Stimulated activated CD8-positive, alpha-beta memory T cell treated with anti-CD3 and anti-CD28 coated beads, Interleukin-7, amount 100 ng/mL, for 1 hour (primary cell): ENCODE data around the gene REG4.
"Not testable (repeated sequence)": the region's sequence is repeated elsewhere in the genome, so short reads cannot be mapped to it uniquely, and the experiment has no call there.

Experiments
- DNase-seq, 2 donors: peaks; one replicate each; pipeline ENCODE4 v3.0.0-alpha.2; 2020; ENCODE audit warnings: low read depth in 2 of 2

The REG4 gene

GRCh38 chr1:119806489-119806888 is 4.8 kb downstream of the REG4 start:
- DNase-seq = no peak

DNA sequence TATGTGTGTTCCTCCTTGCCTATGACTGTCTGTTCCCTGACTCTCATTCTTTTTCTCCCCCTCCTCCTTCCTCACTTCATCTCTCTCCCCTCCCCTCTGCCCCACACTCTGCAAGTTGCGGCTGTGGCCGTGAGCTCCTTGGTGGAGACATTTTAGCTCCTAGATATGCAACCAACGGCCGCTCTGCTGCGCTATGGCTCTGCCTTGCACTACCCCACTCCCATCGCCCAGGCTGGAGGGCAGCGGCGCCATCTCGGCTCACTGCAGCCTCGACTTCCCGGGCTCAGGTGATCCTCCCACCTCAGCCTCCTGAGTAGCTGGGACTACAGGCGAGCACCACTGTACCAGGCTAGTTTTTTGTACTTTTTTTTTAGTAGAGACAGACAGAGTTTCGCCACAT is 5.5 kb downstream of the REG4 start:
- DNase-seq = no peak

DNA sequence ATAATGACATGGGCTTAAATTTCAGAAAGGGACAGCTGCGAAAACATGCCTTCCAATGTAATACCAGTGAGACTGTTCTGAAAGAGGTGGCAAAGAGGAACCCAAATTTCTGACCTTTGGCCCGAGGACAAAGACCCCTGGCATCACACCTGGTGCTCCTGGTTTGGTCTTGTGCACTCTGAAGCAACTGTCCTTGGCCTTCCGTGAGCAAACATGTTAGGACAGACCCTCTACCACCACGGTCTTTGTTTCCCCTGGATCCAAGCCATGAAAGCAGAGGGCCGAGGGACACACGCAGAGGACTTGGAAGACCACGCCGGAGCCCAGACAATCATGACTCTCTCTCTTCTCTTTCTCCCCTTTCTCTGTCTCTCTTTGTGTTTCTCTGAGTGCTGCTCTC is 6.0 kb downstream of the REG4 start:
- no peak for DNase-seq

DNA sequence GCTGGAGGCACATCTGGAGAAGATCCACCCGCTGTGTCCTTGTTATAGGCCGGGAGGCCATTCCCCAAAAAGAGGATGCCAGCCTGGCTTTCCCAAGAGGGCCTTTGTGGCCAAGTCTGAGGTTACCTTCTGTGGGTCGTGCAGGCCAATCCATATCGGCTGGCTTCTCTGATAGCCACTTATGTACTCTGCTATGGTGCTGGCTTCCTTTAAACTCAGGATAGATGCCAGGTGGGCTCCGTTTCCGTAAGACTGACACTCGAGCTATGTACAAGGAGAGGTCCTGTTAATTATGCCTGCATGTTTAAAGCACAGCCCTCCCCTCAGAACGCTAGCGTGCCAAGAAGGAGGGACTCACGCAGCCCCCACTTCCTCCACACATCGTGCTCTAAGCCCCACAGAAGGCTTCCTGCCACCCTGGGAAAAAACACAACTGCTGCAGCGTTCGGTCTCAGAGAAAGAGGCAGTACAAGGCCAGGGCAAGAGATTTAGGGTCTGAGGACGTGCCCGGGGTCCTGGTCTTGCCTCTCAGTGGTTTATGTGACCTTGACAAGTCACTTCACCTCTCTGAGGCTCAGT is 11.6 kb downstream of the REG4 start:
- no peak for DNase-seq

GRCh38 chr1:119799003-119799402 is 12.3 kb downstream of the REG4 start:
- no peak for DNase-seq

- DNase-seq = no peak
Measured at GRCh38 chr1:119797606-119798005, 13.7 kb downstream of the REG4 start.

- DNase-seq = no peak
Measured at GRCh38 chr1:119797162-119797561, 14.1 kb downstream of the REG4 start.

GRCh38 chr1:119795261-119796200 is 15.7 kb downstream of the REG4 start:
- no peak for DNase-seq

DNA sequence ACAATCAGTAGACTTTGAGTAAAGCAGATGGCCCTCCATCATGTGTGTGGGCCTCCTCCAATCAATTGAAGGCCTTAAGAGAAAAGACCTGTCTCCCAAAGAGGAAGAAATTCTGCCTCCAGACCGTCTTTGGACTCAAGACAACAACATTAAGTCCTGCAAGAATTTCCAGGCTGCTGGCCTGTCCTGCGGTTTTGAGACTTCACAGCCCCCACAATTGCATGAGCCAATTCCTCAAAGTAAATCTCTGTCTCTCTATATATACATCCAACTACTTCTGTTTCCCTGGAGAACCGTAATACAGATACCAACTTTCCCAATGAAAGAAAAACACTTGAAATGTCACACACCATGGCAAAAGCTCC is 16.4 kb downstream of the REG4 start:
- DNase-seq = no peak

DNA sequence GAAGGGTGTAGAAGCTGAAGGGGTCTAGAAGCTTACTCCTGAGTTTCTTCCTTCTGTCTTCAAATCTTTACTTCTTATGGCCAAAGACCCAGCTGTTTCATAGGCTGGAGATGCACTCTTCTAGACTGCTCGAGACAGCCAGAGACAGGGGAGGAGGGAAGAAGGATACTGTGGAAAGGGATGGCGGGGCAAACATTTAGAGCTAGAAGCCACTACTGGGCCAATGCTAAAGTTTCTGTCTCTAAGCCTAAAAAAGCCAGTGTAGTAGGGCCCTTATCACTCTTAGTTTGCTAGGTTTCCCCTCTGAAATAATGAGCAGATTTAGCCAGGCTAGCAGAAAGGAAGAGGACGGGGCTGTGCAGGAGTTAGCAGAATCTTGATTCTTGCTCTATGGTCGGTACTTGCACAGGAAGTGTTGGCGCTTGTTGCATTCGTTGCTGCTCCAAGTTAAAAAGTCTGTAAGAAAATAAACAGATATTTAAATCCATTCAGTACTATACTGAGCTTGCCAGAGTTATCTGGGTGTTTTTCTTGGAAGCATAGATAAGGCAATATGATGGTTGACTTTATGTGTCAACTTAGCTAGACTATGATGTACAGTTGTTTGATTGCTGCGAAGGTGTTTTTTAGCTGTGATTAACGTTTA is 16.9 kb downstream of the REG4 start:
- DNase-seq = no peak

DNA sequence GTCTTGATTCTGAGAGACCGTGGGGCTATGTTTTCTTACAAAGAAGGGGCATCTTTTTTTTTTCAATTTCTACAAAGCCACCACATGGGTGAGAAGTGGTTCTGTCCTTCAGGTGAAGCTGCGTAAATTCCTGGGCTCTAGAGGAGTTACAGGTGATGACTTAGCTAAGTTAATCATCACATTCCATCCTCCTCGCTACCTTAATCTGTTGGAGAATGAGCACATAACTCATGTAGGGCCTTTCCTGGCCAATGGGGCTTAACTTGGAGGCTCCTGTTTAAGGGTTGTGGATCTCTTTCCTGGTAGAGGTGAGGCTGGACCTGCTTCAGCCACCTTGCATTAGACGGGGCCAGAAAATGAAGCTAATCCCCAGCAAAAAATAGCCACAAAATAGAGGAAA is 19.9 kb downstream of the REG4 start:
- DNase-seq = no peak

DNA sequence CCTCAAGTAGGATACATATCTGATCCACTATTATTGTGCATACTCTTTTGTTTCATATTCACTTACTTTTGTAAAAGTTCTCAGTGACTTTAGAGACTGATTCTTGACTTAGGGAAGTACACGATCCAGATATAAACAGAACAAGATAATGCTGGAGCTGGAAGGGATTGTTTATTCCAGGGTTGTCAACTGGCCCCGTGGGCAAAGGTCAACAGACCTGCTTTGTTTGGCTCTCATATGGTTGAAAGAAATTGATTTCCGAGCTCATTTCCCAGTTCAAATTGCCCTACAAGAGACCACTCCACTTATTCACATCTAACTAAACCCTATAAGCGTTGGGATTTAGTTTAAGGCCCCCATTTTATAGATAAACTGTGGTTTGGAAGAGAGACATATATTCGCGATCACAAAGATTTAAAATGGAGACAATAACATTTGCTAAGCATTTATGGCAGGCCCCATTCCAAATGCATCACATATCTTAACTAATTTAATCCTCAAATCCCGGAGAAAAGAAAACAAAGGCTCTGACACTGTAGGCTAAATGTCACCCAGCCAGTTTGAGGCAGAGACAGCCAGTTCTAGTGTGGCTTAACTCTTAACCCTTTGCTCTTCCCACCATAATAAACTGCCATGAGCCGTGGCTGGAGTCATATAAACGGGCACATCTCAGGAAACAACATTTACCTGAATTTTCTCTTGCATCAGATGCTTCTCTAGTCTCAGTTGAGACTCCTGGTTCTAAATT is 20.6 kb downstream of the REG4 start:
- no peak for DNase-seq

- no peak for DNase-seq
Measured at GRCh38 chr1:119787776-119788175, 23.5 kb downstream of the REG4 start.

DNA sequence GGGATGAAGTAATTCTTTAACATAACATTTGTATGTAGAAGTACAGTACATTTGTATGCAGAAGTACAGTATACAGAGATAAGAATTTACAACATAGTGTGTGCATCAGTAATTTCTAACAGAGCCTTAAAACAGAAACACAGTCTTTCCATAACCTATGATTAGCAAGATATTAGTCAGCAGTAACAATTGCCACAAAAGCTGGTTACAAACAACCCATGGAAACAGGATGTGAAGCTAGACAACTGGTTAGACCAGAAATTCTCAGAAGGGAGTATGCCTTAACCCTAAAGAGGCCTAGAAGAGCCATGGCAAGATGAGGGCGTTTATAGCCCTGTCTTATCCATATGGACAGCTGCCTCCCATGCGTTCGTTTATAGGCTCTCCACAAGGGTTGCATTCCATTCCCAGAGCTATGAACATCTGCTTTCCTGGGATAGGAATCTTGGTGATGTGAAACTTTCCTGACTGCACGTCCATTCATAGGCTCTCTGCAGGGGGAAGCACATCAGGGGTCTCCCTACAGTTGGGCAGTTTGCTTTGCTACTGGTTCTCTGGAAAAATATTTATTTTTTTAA is 24.7 kb downstream of the REG4 start:
- DNase-seq = not testable (repeated sequence)

GRCh38 chr1:119786046-119786445 is 25.2 kb downstream of the REG4 start:
- DNase-seq = not testable (repeated sequence)

DNA sequence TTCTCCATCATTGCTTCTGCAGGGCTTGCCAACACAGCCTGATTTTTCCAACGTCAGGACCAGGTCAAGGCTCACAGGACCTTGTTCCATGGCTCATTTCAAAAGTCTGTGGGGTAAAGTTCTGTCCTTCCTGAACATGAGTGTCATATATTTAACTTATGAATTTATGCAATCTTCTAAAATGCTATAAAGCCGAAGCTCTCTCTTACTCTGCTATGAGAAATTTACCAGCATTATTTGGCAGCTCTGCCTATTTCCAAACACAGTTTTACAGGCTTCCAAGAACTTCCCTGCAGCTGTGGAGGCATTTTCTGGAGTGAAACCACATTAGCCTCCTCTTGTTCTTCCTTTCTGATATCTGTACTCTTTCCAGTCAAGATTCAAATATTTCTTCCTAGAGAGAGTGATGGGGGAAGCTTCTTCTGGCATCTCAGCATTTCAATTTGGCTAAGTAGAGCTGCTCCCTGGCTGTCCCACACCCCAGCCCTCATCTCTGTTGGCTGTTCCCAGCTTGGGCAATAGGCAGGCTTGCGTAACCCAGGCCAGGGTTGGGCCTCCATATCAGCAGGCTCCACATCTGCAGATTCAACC is 27.0 kb downstream of the REG4 start:
- no peak for DNase-seq

- no peak for DNase-seq
Measured at GRCh38 chr1:119783354-119784185, 27.7 kb downstream of the REG4 start.

- DNase-seq = no peak
Measured at GRCh38 chr1:119782631-119783325, 28.5 kb downstream of the REG4 start.

GRCh38 chr1:119781434-119782210 is 29.6 kb downstream of the REG4 start:
- no peak for DNase-seq
